HEK293 (cell line): ENCODE data around the gene LAMC2.
"Not testable (repeated sequence)": the region's sequence is repeated elsewhere in the genome, so short reads cannot be mapped to it uniquely, and the experiment has no call there.

Experiments
- CTCF ChIA-PET: fragments of 350-600 bp; formaldehyde crosslinking; extraction: SDS; loops from one replicate; lab custom pipeline; 2021; ENCODE audit warnings: antibody characterized with exemption; lab: Yijun Ruan, JAX
- POLR2A ChIA-PET: fragments of 300-600 bp; formaldehyde crosslinking; extraction: SDS; loops from one replicate; lab custom pipeline; 2020; ENCODE audit warnings: antibody characterized with exemption, inconsistent platforms; lab: Yijun Ruan, JAX
- H3K27ac ChIP-seq: fragments of 200-500 bp; sonication (Bioruptor generic); 2 replicates; pipeline ENCODE4 v1.5.1; 2014; ENCODE audit warnings: low read depth, low read length, control low read depth, inconsistent platforms; ENCODE audit errors: extremely low read depth
- H3K36me3 ChIP-seq, 2 experiments: fragments of 200-500 bp in 1 of 2; sonication (Bioruptor generic) in 1 of 2; 1 replicate in 1 of 2; 2 replicates in 1 of 2; pipeline ENCODE4 v1.5.1; 2014 to 2017; ENCODE audit warnings: inconsistent platforms in 2 of 2, low read length in 2 of 2; ENCODE audit not compliant: control insufficient read depth in 2 of 2, insufficient read depth in 1 of 2
- H3K4me1 ChIP-seq: fragments of 200-500 bp; sonication (Bioruptor generic); 2 replicates; pipeline ENCODE4 v1.5.1; 2014; ENCODE audit warnings: mild to moderate bottlenecking, low read length, inconsistent platforms; ENCODE audit not compliant: control insufficient read depth, insufficient read depth
- H3K4me3 ChIP-seq: 2 replicates; pipeline ENCODE4 v1.5.1; 2011; ENCODE audit warnings: low read depth, mild to moderate bottlenecking, control low read depth, low read length, moderate library complexity
- H3K9me3 ChIP-seq: fragments of 200-500 bp; sonication (Bioruptor generic); 2 replicates; pipeline ENCODE4 v1.5.1; 2014; ENCODE audit warnings: low read depth, low read length, inconsistent platforms; ENCODE audit not compliant: control insufficient read depth, insufficient read depth
- HOXA7 ChIP-seq: sonication (generic); formaldehyde crosslinking; IDR thresholded peaks from 2 replicates; pipeline ENCODE4 v1.8.1; 2022; ENCODE audit warnings: missing genetic modification reagents, borderline replicate concordance
- KLF1 ChIP-seq: fragments of 450-650 bp; formaldehyde crosslinking; IDR thresholded peaks from 2 replicates; pipeline ENCODE4 v1.5.1; 2016; ENCODE audit warnings: missing biosample characterization, missing genetic modification characterization
- SCRT1 ChIP-seq: fragments of 450-650 bp; formaldehyde crosslinking; IDR thresholded peaks from 2 replicates; pipeline ENCODE4 v1.5.1; 2016; ENCODE audit warnings: missing biosample characterization, missing genetic modification characterization, borderline replicate concordance
- YY1 ChIP-seq: fragments of 450-650 bp; formaldehyde crosslinking; IDR thresholded peaks from 2 replicates; pipeline ENCODE4 v1.5.1; 2018; ENCODE audit warnings: missing biosample characterization, missing genetic modification characterization
- ZBTB1 ChIP-seq: fragments of 450-650 bp; formaldehyde crosslinking; IDR thresholded peaks from 2 replicates; pipeline ENCODE4 v1.5.1; 2016; ENCODE audit warnings: missing biosample characterization, missing genetic modification characterization
- ZFP41 ChIP-seq: fragments of 450-650 bp; formaldehyde crosslinking; IDR thresholded peaks from 2 replicates; pipeline ENCODE4 v1.5.1; 2016; ENCODE audit warnings: missing biosample characterization, missing genetic modification characterization, borderline replicate concordance
- ZNF10 ChIP-seq: fragments of 450-650 bp; formaldehyde crosslinking; IDR thresholded peaks from 2 replicates; pipeline ENCODE4 v1.5.1; 2017; ENCODE audit warnings: missing biosample characterization, missing genetic modification characterization
- ZNF2 ChIP-seq: fragments of 450-650 bp; formaldehyde crosslinking; IDR thresholded peaks from 2 replicates; pipeline ENCODE4 v1.5.1; 2016; ENCODE audit warnings: missing biosample characterization, missing genetic modification characterization
- ZNF302 ChIP-seq: fragments of 450-650 bp; formaldehyde crosslinking; IDR thresholded peaks from 2 replicates; pipeline ENCODE4 v1.5.1; 2016; ENCODE audit warnings: missing biosample characterization, missing genetic modification characterization, low read depth
- ZNF354C ChIP-seq: fragments of 450-650 bp; formaldehyde crosslinking; IDR thresholded peaks from 2 replicates; pipeline ENCODE4 v1.5.1; 2016; ENCODE audit warnings: missing biosample characterization, missing genetic modification characterization, low read depth, borderline replicate concordance
- ZNF555 ChIP-seq: fragments of 450-650 bp; formaldehyde crosslinking; conservative IDR thresholded peaks from 2 replicates; pipeline ENCODE4 v1.5.1; 2017; ENCODE audit warnings: missing biosample characterization, mild to moderate bottlenecking, missing genetic modification characterization, inconsistent platforms
- ZNF624 ChIP-seq: fragments of 450-650 bp; formaldehyde crosslinking; IDR thresholded peaks from 2 replicates; pipeline ENCODE4 v1.5.1; 2017; ENCODE audit warnings: missing biosample characterization, missing genetic modification characterization
- ZNF664 ChIP-seq: fragments of 450-650 bp; formaldehyde crosslinking; IDR thresholded peaks from 2 replicates; pipeline ENCODE4 v1.5.1; 2016; ENCODE audit warnings: missing biosample characterization, missing genetic modification characterization
- ZNF670 ChIP-seq: fragments of 450-650 bp; formaldehyde crosslinking; IDR thresholded peaks from 2 replicates; pipeline ENCODE4 v1.5.1; 2016; ENCODE audit warnings: missing biosample characterization, missing genetic modification characterization, low read depth
- TF ChIP-seq, protein P1 (sequence below): fragments of 450-650 bp; formaldehyde crosslinking; IDR thresholded peaks from 2 replicates; pipeline ENCODE4 v1.5.1; 2016; ENCODE audit warnings: missing biosample characterization, missing genetic modification characterization
- TF ChIP-seq, protein P2 (sequence below): fragments of 450-650 bp; formaldehyde crosslinking; IDR thresholded peaks from 2 replicates; pipeline ENCODE4 v1.5.1; 2016; ENCODE audit warnings: missing biosample characterization, missing genetic modification characterization
- TF ChIP-seq, protein P3 (sequence below): fragments of 450-650 bp; formaldehyde crosslinking; IDR thresholded peaks from 2 replicates; pipeline ENCODE4 v1.5.1; 2016; ENCODE audit warnings: missing biosample characterization, missing genetic modification characterization

Gene LAMC2

DNA sequence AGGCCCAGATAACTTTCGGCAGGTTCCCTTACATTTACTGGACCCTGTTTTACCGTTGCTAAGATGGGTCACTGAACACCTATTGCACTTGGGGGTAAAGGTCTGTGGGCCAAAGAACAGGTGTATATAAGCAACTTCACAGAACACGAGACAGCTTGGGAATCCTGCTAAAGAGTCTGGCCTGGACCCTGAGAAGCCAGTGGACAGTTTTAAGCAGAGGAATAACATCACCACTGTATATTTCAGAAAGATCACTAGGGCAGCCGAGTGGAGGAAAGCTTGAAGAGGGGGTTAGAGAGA lies 54.4 kb downstream of the LAMC2 start:
- CTCF ChIA-PET = interaction anchor here (1.9 to 10.3 kb wide), 2 partner anchors 16 to 278 kb away, joined by 8 to 135 read pairs; no protein-coding TSS in a partner anchor

DNA sequence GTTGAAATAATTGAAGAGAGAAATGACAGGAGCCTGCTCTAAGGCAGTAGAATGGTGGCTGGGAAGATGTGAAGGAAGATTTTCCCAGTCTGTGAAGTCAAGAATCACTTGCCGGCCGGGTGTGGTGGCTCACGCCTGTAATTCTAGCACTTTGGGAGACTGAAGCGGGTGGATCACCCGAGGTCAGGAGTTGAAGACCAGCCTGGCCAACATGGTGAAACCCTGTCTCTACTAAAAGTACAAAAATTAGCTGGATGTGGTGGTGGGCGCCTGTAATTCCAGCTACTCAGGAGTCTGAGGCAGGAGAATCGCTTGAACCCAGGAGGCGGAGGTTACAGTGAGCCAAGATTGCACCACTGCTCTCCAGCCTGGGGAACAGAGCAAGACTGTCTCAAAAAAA lies 54.8 kb downstream of the LAMC2 start:
- POLR2A ChIA-PET, H3K9me3 ChIP-seq, H3K36me3 ChIP-seq, H3K4me1 ChIP-seq, H3K4me3 ChIP-seq, H3K27ac ChIP-seq: not testable (repeated sequence)
- CTCF ChIA-PET = interaction anchor here (1.9 to 10.3 kb wide), 2 partner anchors 17 to 278 kb away, joined by 8 to 135 read pairs; no protein-coding TSS in a partner anchor
- peak; percentile 68 for TF ChIP-seq KLF1 (tag by site-specific recombination)
- TF ChIP-seq, all 188 proteins: peak for 1; not testable (repeated sequence) for 187

More for the DNA sequence above, 54.4 kb downstream of the LAMC2 start:
- peaks cover 2% of the 10 kb centered on the region for H3K4me1 ChIP-seq
- H3K4me3 ChIP-seq = no peak overlapping the region
- no peaks in the 10 kb centered on the region for H3K9me3 ChIP-seq
- no peak overlapping the region for H3K27ac ChIP-seq
- TF ChIP-seq ZNF354C (tag by site-specific recombination) (no peak), ZNF555 (tag by site-specific recombination) (no peak), ZNF670 (tag by site-specific recombination) (no peak), ZNF2 (tag by site-specific recombination) (no peak), HOXA7 (CRISPR knock-in tag) (no peak), ZBTB1 (tag by site-specific recombination) (no peak), SCRT1 (tag by site-specific recombination) (no peak), YY1 (no peak), ZNF624 (no peak), ZNF10 (no peak), ZNF302 (tag by site-specific recombination) (no peak), ZFP41 (tag by site-specific recombination) (no peak), ZNF664 (tag by site-specific recombination) (no peak)
- TF ChIP-seq, protein P1, sequence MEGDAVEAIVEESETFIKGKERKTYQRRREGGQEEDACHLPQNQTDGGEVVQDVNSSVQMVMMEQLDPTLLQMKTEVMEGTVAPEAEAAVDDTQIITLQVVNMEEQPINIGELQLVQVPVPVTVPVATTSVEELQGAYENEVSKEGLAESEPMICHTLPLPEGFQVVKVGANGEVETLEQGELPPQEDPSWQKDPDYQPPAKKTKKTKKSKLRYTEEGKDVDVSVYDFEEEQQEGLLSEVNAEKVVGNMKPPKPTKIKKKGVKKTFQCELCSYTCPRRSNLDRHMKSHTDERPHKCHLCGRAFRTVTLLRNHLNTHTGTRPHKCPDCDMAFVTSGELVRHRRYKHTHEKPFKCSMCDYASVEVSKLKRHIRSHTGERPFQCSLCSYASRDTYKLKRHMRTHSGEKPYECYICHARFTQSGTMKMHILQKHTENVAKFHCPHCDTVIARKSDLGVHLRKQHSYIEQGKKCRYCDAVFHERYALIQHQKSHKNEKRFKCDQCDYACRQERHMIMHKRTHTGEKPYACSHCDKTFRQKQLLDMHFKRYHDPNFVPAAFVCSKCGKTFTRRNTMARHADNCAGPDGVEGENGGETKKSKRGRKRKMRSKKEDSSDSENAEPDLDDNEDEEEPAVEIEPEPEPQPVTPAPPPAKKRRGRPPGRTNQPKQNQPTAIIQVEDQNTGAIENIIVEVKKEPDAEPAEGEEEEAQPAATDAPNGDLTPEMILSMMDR (tag by site-specific recombination) = no peak
- TF ChIP-seq, protein P2, sequence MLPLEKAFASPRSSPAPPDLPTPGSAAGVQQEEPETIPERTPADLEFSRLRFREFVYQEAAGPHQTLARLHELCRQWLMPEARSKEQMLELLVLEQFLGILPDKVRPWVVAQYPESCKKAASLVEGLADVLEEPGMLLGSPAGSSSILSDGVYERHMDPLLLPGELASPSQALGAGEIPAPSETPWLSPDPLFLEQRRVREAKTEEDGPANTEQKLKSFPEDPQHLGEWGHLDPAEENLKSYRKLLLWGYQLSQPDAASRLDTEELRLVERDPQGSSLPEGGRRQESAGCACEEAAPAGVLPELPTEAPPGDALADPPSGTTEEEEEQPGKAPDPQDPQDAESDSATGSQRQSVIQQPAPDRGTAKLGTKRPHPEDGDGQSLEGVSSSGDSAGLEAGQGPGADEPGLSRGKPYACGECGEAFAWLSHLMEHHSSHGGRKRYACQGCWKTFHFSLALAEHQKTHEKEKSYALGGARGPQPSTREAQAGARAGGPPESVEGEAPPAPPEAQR (tag by site-specific recombination) = no peak
- TF ChIP-seq, protein P3, sequence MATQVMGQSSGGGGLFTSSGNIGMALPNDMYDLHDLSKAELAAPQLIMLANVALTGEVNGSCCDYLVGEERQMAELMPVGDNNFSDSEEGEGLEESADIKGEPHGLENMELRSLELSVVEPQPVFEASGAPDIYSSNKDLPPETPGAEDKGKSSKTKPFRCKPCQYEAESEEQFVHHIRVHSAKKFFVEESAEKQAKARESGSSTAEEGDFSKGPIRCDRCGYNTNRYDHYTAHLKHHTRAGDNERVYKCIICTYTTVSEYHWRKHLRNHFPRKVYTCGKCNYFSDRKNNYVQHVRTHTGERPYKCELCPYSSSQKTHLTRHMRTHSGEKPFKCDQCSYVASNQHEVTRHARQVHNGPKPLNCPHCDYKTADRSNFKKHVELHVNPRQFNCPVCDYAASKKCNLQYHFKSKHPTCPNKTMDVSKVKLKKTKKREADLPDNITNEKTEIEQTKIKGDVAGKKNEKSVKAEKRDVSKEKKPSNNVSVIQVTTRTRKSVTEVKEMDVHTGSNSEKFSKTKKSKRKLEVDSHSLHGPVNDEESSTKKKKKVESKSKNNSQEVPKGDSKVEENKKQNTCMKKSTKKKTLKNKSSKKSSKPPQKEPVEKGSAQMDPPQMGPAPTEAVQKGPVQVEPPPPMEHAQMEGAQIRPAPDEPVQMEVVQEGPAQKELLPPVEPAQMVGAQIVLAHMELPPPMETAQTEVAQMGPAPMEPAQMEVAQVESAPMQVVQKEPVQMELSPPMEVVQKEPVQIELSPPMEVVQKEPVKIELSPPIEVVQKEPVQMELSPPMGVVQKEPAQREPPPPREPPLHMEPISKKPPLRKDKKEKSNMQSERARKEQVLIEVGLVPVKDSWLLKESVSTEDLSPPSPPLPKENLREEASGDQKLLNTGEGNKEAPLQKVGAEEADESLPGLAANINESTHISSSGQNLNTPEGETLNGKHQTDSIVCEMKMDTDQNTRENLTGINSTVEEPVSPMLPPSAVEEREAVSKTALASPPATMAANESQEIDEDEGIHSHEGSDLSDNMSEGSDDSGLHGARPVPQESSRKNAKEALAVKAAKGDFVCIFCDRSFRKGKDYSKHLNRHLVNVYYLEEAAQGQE (tag by site-specific recombination) = no peak
- TF ChIP-seq, all 188 proteins: peak for 0
- H3K36me3 ChIP-seq = no peaks in the 10 kb centered on the region
- POLR2A ChIA-PET = no interaction called here
